Esophagus muscularis mucosa (tissue), 4 donors: ENCODE data around the gene TRERF1.

ENCODE experiments used
- EP300 ChIP-seq: sonication (generic); formaldehyde crosslinking; IDR thresholded peaks from one replicate; pipeline ENCODE4 v1.6.1; 2017; ENCODE audit warnings: antibody characterized with exemption
- POLR2A ChIP-seq: fragments of 450-650 bp; IDR thresholded peaks from one replicate; pipeline ENCODE4 v1.6.1; 2017; ENCODE audit warnings: antibody characterized with exemption, moderate library complexity, mild to moderate bottlenecking, low read depth
- POLR2AphosphoS5 ChIP-seq, 2 donors: sonication (generic); formaldehyde crosslinking; IDR thresholded peaks; one replicate each; pipeline ENCODE4 v1.6.1; 2017; ENCODE audit warnings: antibody characterized with exemption in 2 of 2
- TF ChIP-seq, protein P1 (sequence below), 3 experiments: fragments of 200-600 bp in 2 of 3; fragments of 450-650 bp in 1 of 3; sonication (generic) in 2 of 3; IDR thresholded peaks; one replicate each; pipeline ENCODE4 v1.5.1; 2017 to 2019; ENCODE audit warnings: antibody characterized with exemption in 3 of 3, mild to moderate bottlenecking in 2 of 3, moderate library complexity in 1 of 3

DNA sequence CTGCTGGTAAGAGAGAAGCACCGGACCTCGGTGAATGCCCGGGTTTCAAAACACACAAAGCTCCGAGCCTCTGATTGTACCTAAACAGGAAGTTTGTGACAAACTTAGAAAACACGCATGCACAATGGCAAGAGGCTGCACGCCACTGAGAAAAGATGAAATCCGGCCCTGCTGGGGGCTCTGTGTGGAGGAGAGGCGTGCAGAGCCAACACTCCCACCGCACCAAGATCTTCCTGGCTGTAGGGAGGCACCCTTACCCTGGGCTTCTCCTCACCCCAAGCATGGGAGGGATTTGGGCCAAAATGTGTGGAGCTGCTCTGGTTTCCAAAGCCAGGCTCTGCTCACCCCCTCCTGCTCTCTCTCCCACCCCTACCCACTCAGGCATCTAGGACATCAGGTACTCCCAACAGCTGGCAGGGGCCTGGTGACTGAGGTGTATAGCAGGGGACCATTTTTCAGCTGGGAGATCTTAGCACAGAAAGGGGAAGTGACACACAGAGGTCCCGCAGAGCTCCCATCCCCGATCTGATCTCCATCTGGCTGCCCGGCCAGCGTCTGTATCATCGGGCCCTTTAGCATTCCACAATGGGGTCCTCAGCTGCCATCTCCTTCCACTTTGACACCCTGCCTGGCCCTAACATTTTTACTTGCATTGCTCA is 84.2 kb downstream of the TRERF1 start:
- TF ChIP-seq, protein P1, sequence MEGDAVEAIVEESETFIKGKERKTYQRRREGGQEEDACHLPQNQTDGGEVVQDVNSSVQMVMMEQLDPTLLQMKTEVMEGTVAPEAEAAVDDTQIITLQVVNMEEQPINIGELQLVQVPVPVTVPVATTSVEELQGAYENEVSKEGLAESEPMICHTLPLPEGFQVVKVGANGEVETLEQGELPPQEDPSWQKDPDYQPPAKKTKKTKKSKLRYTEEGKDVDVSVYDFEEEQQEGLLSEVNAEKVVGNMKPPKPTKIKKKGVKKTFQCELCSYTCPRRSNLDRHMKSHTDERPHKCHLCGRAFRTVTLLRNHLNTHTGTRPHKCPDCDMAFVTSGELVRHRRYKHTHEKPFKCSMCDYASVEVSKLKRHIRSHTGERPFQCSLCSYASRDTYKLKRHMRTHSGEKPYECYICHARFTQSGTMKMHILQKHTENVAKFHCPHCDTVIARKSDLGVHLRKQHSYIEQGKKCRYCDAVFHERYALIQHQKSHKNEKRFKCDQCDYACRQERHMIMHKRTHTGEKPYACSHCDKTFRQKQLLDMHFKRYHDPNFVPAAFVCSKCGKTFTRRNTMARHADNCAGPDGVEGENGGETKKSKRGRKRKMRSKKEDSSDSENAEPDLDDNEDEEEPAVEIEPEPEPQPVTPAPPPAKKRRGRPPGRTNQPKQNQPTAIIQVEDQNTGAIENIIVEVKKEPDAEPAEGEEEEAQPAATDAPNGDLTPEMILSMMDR (IDR thresholded peaks at IDR 0.05) = no peak
- no peak for TF ChIP-seq POLR2A
- no peak for TF ChIP-seq EP300
- TF ChIP-seq POLR2AphosphoS5 (IDR thresholded peaks at IDR 0.05) = no peak
